ENCODE results near the gene C4A.
"Not testable (repeated sequence)": the region's sequence is repeated elsewhere in the genome, so short reads cannot be mapped to it uniquely, and the experiment has no call there.

- not testable (repeated sequence) for TF ChIP-seq CTCF (IDR thresholded peaks at IDR 0.05; ENCODE audit: insufficient read depth, low read length, poor library complexity, severe bottlenecking); EZH2phosphoT487 (conservative IDR thresholded peaks at IDR 0.05; ENCODE audit: low read length)
Observed at GRCh38 chr6:31980998-31981397, 859 bp upstream of the C4A start.

Data from SU-DHL-6 (cell line).